Astrocyte (in vitro differentiated cells and primary cell): ENCODE data around the gene ACAN. TPM values are rescaled to one million over a fixed set of nuclear protein-coding genes. Genes with fewer than 3 reads are reported as not detected.
A peak's percentile ranks its signal among the peaks of the same experiment; 100 is the strongest.

ENCODE experiments used
- DNase-seq: peaks from one replicate; pipeline ENCODE4 v3.0.0-alpha.2; 2010; ENCODE audit warnings: low read depth
- FAIRE-seq: peaks from 2 replicates; lab custom pipeline; 2011; peaks lifted over from hg19 to GRCh38; lab: Jason Lieb, UNC
- H2AFZ ChIP-seq: 2 replicates; pipeline ENCODE4 v1.6.0; 2012; ENCODE audit warnings: low read depth, low read length, inconsistent platforms
- H3K27ac ChIP-seq: 2 replicates; pipeline ENCODE4 v1.5.1; 2011; ENCODE audit warnings: low read depth, low read length, inconsistent platforms
- H3K27me3 ChIP-seq: 2 replicates; pipeline ENCODE4 v1.6.0; 2011; ENCODE audit warnings: low read length, inconsistent platforms; ENCODE audit not compliant: insufficient read depth
- H3K36me3 ChIP-seq: 2 replicates; pipeline ENCODE4 v1.5.1; 2011; ENCODE audit warnings: low read length, inconsistent platforms; ENCODE audit not compliant: insufficient read depth
- H3K4me1 ChIP-seq: 2 replicates; pipeline ENCODE4 v1.5.1; 2011; ENCODE audit warnings: low read length, inconsistent platforms; ENCODE audit not compliant: insufficient read depth
- H3K4me2 ChIP-seq: 2 replicates; pipeline ENCODE4 v1.6.0; 2012; ENCODE audit warnings: low read length, inconsistent platforms
- H3K4me3 ChIP-seq: 2 replicates; pipeline ENCODE4 v1.5.1; 2011; ENCODE audit warnings: low read depth, mild to moderate bottlenecking, low read length, inconsistent platforms; ENCODE audit not compliant: insufficient read depth
- H3K79me2 ChIP-seq: 2 replicates; pipeline ENCODE4 v1.6.0; 2012; ENCODE audit warnings: mild to moderate bottlenecking, low read length, inconsistent platforms; ENCODE audit not compliant: insufficient read depth
- H3K9ac ChIP-seq: 2 replicates; pipeline ENCODE4 v1.6.0; 2012; ENCODE audit warnings: mild to moderate bottlenecking, low read length, inconsistent platforms
- H3K9me3 ChIP-seq: 2 replicates; pipeline ENCODE4 v1.5.1; 2012; ENCODE audit warnings: low read depth, mild to moderate bottlenecking, low read length, inconsistent platforms; ENCODE audit not compliant: insufficient read depth
- H4K20me1 ChIP-seq: 2 replicates; pipeline ENCODE4 v1.6.0; 2012; ENCODE audit warnings: low read length, inconsistent platforms; ENCODE audit not compliant: insufficient read depth
- H3K27ac Mint-ChIP-seq: one replicate; pipeline ENCODE4 v1.8.0; 2021; ENCODE audit warnings: mild to moderate bottlenecking, mixed read lengths; ENCODE audit not compliant: unreplicated experiment
- H3K27me3 Mint-ChIP-seq: one replicate; pipeline ENCODE4 v1.8.0; 2021; ENCODE audit warnings: low read depth, mixed read lengths; ENCODE audit not compliant: unreplicated experiment
- H3K36me3 Mint-ChIP-seq: one replicate; pipeline ENCODE4 v1.8.0; 2021; ENCODE audit warnings: low read depth, mixed read lengths; ENCODE audit not compliant: unreplicated experiment
- H3K4me1 Mint-ChIP-seq: one replicate; pipeline ENCODE4 v1.8.0; 2021; ENCODE audit warnings: low read depth, mixed read lengths; ENCODE audit not compliant: unreplicated experiment
- H3K4me3 Mint-ChIP-seq: one replicate; pipeline ENCODE4 v1.8.0; 2021; ENCODE audit warnings: mild to moderate bottlenecking, moderate library complexity, mixed read lengths; ENCODE audit not compliant: unreplicated experiment
- H3K9me3 Mint-ChIP-seq: one replicate; pipeline ENCODE4 v1.8.0; 2021; ENCODE audit warnings: mild to moderate bottlenecking, mixed read lengths; ENCODE audit not compliant: unreplicated experiment
- CTCF ChIP-seq: IDR thresholded peaks from 2 replicates; pipeline ENCODE4 v1.5.1; 2011; ENCODE audit warnings: low read depth, mild to moderate bottlenecking, inconsistent platforms, low read length, moderate library complexity; ENCODE audit not compliant: insufficient read depth
- EZH2 ChIP-seq: IDR thresholded peaks from 2 replicates; pipeline ENCODE4 v1.6.1; 2012; ENCODE audit warnings: mild to moderate bottlenecking, low read length, inconsistent platforms; ENCODE audit not compliant: insufficient read depth
- total RNA-seq: library from RNA; stranded (reverse); gene quantifications from 2 replicates; pipeline ENCODE4 v1.2.1, GENCODE V29; 2021

ACAN gene
- total RNA-seq, 1 donor from 2014 or later = 0.34 TPM

DNA sequence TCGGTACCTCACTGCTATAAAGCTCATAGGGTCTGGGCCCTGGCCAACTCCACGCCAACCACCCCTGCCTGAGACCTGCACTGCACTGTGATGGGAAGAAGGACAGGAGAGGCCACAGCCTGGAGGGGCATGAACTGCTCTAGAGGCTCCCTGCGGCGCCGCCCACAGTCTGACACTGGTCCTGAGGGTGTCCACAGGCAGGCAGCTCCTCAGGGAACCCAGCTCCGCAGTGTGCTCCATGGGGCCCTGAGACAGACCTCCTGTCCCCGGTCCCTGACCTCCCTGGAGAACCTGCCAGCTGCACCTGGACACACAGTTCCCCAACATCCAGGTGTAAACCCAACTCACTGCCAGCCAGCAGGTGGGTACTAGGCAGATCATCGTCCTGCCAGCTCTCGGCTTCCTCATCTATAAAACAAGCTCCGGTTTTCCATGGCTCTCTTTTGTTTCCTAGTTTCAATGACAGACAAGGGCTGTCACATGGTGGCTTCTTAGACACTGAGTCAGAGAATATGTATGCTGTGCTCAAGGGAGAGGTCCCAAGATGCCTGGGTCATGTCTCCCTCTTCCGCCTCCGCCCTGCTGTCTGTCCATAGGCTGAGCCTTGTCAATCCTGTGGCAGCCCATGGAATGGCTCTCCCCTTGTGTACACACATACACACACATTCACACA is 97.2 kb downstream of the ACAN start:
- Histone ChIP-seq H3K9ac (peak overlapping the region; percentile 70), H3K4me1 (peaks cover 34% of the 10 kb centered on the region), H3K27me3 (no peaks in the 10 kb centered on the region), H3K27ac (peak overlapping the region; percentile 82), H3K79me2 (peaks cover 7% of the 10 kb centered on the region), H3K4me2 (peak overlapping the region; percentile 65), H3K4me3 (no peak overlapping the region), H4K20me1 (peaks cover 43% of the 10 kb centered on the region), H3K36me3 (peaks cover 33% of the 10 kb centered on the region), H2AFZ (peak overlapping the region; percentile 37), H3K9me3 (no peaks in the 10 kb centered on the region)
- TF ChIP-seq CTCF (no peak), EZH2 (no peak)
- Mint-ChIP-seq H3K36me3 (peaks cover 13% of the 10 kb centered on the region), H3K4me3 (no peak overlapping the region), H3K4me1 (peaks cover 29% of the 10 kb centered on the region), H3K27ac (peak overlapping the region; percentile 77), H3K27me3 (peaks cover 2% of the 10 kb centered on the region), H3K9me3 (no peaks in the 10 kb centered on the region)
- DNase-seq = peak; percentile 69
- peak; percentile 20 for FAIRE-seq

GRCh38 chr15:88900982-88901418 is 97.8 kb downstream of the ACAN start:
- Mint-ChIP-seq H3K4me3 (no peak overlapping the region), H3K36me3 (peaks cover 14% of the 10 kb centered on the region), H3K27me3 (no peaks in the 10 kb centered on the region), H3K27ac (peak overlapping the region; percentile 77), H3K9me3 (no peaks in the 10 kb centered on the region), H3K4me1 (peaks cover 29% of the 10 kb centered on the region)
- H3K9me3 ChIP-seq = no peaks in the 10 kb centered on the region
- H3K79me2 ChIP-seq = peaks cover 7% of the 10 kb centered on the region
- no peak for TF ChIP-seq CTCF
- TF ChIP-seq EZH2 = no peak
- H3K4me3 ChIP-seq = no peak overlapping the region
- H3K4me1 ChIP-seq = peaks cover 31% of the 10 kb centered on the region
- peaks cover 45% of the 10 kb centered on the region for H4K20me1 ChIP-seq
- peak overlapping the region; percentile 82 for H3K27ac ChIP-seq
- H3K4me2 ChIP-seq = peak overlapping the region; percentile 65
- no peak for DNase-seq
- H3K9ac ChIP-seq = peak overlapping the region; percentile 70
- no peak overlapping the region for H2AFZ ChIP-seq
- FAIRE-seq = no peak
- no peaks in the 10 kb centered on the region for H3K27me3 ChIP-seq
- H3K36me3 ChIP-seq = peaks cover 33% of the 10 kb centered on the region
